ENCODE measurements around the gene TNFSF15. TPM values are rescaled to one million over a fixed set of nuclear protein-coding genes. Genes with fewer than 3 reads are reported as not detected.

The TNFSF15 gene
- total RNA-seq, 1 donor from 2014 or later, result not detected

- no peak overlapping the region for H3K4me3 ChIP-seq (ENCODE audit: low read depth, low read length)
- FAIRE-seq, result peak; percentile 82
- TF ChIP-seq, protein P1, sequence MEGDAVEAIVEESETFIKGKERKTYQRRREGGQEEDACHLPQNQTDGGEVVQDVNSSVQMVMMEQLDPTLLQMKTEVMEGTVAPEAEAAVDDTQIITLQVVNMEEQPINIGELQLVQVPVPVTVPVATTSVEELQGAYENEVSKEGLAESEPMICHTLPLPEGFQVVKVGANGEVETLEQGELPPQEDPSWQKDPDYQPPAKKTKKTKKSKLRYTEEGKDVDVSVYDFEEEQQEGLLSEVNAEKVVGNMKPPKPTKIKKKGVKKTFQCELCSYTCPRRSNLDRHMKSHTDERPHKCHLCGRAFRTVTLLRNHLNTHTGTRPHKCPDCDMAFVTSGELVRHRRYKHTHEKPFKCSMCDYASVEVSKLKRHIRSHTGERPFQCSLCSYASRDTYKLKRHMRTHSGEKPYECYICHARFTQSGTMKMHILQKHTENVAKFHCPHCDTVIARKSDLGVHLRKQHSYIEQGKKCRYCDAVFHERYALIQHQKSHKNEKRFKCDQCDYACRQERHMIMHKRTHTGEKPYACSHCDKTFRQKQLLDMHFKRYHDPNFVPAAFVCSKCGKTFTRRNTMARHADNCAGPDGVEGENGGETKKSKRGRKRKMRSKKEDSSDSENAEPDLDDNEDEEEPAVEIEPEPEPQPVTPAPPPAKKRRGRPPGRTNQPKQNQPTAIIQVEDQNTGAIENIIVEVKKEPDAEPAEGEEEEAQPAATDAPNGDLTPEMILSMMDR (IDR thresholded peaks at IDR 0.05; ENCODE audit: insufficient read depth, low read length, severe bottlenecking), result no peak
Observed at GRCh38 chr9:114787781-114788498, 17.9 kb downstream of the TNFSF15 start.

DNA sequence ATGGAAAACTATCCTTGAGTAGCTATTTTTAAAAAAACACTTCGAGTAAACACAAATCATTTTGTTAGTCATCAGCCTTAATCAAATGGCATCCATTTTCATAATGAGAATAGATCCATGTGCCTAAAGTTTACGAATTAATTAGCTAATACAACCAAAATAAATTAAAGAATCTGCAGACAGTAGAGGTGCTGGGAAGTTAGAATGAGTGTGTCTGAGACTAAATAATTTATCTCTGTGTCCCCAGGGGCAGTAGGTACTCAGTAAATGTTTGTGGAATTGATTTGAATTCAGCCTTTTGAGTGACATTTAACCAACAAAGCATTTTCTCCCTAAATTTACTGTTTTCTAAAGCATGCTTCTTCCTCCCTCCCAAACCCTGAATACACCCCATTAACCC is 18.6 kb downstream of the TNFSF15 start:
- FAIRE-seq (no peak), DNase-seq (ENCODE audit: low read depth) (no peak)
- TF ChIP-seq, protein P1 (IDR thresholded peaks at IDR 0.05; ENCODE audit: insufficient read depth, low read length, severe bottlenecking), result no peak
- no peaks in the 10 kb centered on the region for H3K36me3 ChIP-seq (ENCODE audit: control insufficient read depth, insufficient read depth, low read length)
- no peaks in the 10 kb centered on the region for H3K27me3 ChIP-seq (ENCODE audit: control insufficient read depth, insufficient read depth, low read length)
- H3K4me3 ChIP-seq (ENCODE audit: low read depth, low read length), result no peak overlapping the region

More at GRCh38 chr9:114787781-114788498, 17.9 kb downstream of the TNFSF15 start:
- no peaks in the 10 kb centered on the region for H3K36me3 ChIP-seq (ENCODE audit: control insufficient read depth, insufficient read depth, low read length)
- DNase-seq (ENCODE audit: low read depth), result peak; percentile 85
- no peaks in the 10 kb centered on the region for H3K27me3 ChIP-seq (ENCODE audit: control insufficient read depth, insufficient read depth, low read length)

DNA sequence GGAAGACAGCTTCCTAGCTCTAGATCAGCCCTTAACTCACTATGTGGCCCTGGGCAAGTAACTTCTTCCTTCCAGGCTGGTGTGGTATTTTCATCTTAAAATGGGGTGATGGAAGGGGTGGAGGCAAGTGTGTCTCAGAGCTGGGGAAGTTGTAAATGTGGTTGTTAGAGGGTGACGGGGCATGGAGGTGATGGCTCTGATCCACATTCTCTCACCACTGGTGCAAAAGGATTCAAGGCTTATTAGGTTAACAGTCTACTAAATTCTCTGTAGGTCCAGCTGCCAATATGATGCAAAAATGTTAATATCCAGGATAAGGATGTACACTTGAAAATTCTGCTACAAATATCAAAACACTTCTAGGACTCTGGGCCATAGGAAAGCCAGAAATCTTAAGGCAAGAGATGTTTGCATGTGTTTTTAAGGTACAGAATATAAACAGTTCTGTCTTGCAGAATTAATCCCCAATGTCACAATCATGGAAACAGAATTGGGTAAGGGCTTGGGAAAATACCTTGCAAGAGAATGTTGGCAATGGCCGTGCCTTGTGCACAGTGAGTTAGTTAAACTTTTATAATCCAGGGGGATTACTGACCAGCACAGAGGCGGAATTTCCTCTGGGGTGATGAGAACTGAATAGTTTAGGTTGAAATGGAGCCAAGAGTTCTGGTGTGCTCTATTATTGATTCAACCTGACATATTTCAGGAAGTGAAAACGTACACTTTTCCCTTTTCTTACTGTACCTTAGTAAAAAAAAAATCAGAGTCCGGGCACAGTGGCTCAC is 19.8 kb downstream of the TNFSF15 start:
- Histone ChIP-seq H3K36me3 (ENCODE audit: control insufficient read depth, insufficient read depth, low read length) (no peaks in the 10 kb centered on the region), H3K27me3 (ENCODE audit: control insufficient read depth, insufficient read depth, low read length) (no peaks in the 10 kb centered on the region), H3K4me3 (ENCODE audit: low read depth, low read length) (no peak overlapping the region)
- FAIRE-seq (no peak), DNase-seq (ENCODE audit: low read depth) (peak; percentile 16)
- TF ChIP-seq, protein P1 (IDR thresholded peaks at IDR 0.05; ENCODE audit: insufficient read depth, low read length, severe bottlenecking), result no peak

DNA sequence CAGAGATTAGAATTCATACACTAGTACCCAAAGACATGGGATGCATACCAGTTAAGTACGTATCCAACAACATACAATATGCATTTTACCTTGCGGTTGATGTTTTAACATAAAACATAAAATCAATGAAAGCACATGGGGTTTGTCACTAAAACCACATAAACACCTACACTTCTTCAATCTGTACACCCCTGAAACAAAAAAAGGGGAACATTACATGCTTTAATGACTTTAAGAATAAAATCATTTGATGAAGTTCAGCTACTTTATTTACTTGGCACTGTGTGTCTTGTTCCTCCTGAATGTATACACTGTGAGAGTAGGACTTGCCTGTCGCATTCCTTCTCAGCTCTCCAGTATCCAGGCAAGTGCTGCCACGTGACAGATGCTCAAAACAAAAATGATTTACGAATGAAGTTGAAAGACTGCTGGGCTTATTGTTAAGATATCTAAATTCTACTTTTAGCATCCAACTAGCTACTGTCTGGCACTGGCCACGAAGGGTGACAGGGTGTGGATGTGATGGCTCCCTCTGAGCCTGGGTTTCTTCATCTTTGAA is 21.0 kb downstream of the TNFSF15 start:
- Histone ChIP-seq H3K27me3 (ENCODE audit: control insufficient read depth, insufficient read depth, low read length) (no peaks in the 10 kb centered on the region), H3K36me3 (ENCODE audit: control insufficient read depth, insufficient read depth, low read length) (no peaks in the 10 kb centered on the region), H3K4me3 (ENCODE audit: low read depth, low read length) (no peak overlapping the region)
- FAIRE-seq (no peak), DNase-seq (ENCODE audit: low read depth) (no peak)
- TF ChIP-seq, protein P1 (IDR thresholded peaks at IDR 0.05; ENCODE audit: insufficient read depth, low read length, severe bottlenecking), result no peak

DNA sequence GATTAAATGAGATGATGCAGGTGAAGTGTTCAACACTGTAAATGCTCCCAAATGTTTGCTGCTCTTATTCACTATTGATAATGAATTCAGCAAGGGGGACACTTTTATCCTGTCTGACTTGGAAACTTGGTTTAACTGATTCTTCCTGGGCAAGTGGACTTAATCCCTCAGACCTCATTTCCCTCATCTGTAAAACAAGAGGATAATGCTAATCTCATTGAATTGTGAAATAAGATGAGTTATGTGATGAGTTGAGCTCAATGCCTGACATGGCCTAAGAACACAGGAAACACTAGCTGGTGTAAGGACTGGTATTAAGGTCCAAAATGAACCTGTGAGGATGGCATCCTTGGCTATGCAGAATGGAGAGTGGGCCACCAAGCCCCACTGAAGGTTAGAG is 23.3 kb downstream of the TNFSF15 start:
- FAIRE-seq (no peak), DNase-seq (ENCODE audit: low read depth) (no peak)
- H3K4me3 ChIP-seq (ENCODE audit: low read depth, low read length), result no peak overlapping the region
- peaks cover 8% of the 10 kb centered on the region for H3K27me3 ChIP-seq (ENCODE audit: control insufficient read depth, insufficient read depth, low read length)
- TF ChIP-seq, protein P1 (IDR thresholded peaks at IDR 0.05; ENCODE audit: insufficient read depth, low read length, severe bottlenecking), result no peak
- H3K36me3 ChIP-seq (ENCODE audit: control insufficient read depth, insufficient read depth, low read length), result no peaks in the 10 kb centered on the region
